ENCODE measurements around the gene AFP. TPM values are rescaled to one million over a fixed set of nuclear protein-coding genes. Genes with fewer than 3 reads are reported as not detected.

Gene AFP
- total and polyA plus RNA-seq, 9 of the 15 experiments (the other 6 are each of a cell fraction or from before 2014, with no cell fraction given) = 0.47 to 6.2 (median 3.0) TPM

DNA sequence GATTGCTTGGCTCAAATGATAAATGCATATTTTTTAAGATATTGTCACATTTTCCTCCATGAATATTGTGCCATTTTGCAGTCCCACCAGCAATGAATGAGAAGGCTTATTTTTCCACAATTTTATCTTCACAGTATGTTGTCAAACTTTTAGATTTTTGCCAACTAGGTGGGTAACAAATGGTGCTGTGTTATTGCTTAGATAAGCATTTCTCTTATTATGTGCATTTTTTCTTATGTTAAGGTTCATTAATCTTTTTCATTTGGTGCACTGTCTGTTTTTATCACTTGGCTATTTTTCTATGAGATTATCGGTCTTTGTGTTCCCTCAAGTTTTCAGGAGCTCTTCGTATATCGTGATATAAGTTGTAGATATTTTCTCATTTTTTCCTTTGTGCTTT is 32.1 kb downstream of the AFP start:
- no peaks in the 10 kb centered on the region for H4K20me1 ChIP-seq (replicated peaks; ENCODE audit: control insufficient read depth, insufficient read depth, low read length)
- H3K4me1 ChIP-seq (replicated peaks in 1 of 2; ENCODE audit: control insufficient read depth in 2 of 2, insufficient read depth in 2 of 2, low read length in 2 of 2) = no peaks in the 10 kb centered on the region
- TF ChIP-seq ZNF316 (IDR thresholded peaks at IDR 0.05) (peak; percentile 68; the same call in 1 of the 2 replicates), C11orf30 (IDR thresholded peaks at IDR 0.05; ENCODE audit: low read depth) (peak; percentile 55; the same call in 1 of the 2 replicates), MAFK (IDR thresholded peaks at IDR 0.05; ENCODE audit: low read length) (peak; percentile 57; the same call in 1 of the 2 replicates), MEF2A (IDR thresholded peaks at IDR 0.05; ENCODE audit: control insufficient read depth, low read depth, low read length) (no peak), ZNF830 (CRISPR knock-in tag; IDR thresholded peaks at IDR 0.05) (no peak), MAFF (IDR thresholded peaks at IDR 0.05; ENCODE audit: low read length) (peak; percentile 39; the same call in 1 of the 2 replicates)
- no peak overlapping the region for H3K9ac ChIP-seq (ENCODE audit: insufficient read depth in 1 of 2, low read depth in 2 of 2, low read length in 2 of 2)
- in situ Hi-C loops (cut with MboI) (no loop called here), intact Hi-C loops (cut with micrococcal nuclease) (no loop called here)
- DNase-seq (ENCODE audit: extremely low read depth in 1 of 4, low spot score in 3 of 4) (no peak), ATAC-seq (no peak), FAIRE-seq (no peak)
- H3K79me2 ChIP-seq (ENCODE audit: control insufficient read depth, insufficient read depth, low read length) = no peaks in the 10 kb centered on the region
- H3K27me3 ChIP-seq (ENCODE audit: control insufficient read depth in 2 of 2, insufficient read depth in 2 of 2, low read length in 2 of 2) = no peaks in the 10 kb centered on the region
- H3K4me3 ChIP-seq = no peak overlapping the region
- H3K9me3 ChIP-seq (replicated peaks; ENCODE audit: control insufficient read depth, insufficient read depth, low read depth, low read length) = no peaks in the 10 kb centered on the region
- H2AFZ ChIP-seq (ENCODE audit: low read depth, low read length) = no peak overlapping the region
- H3K27ac ChIP-seq (ENCODE audit: extremely low read depth, low read depth, low read length) = no peak overlapping the region
- H3K36me3 ChIP-seq (ENCODE audit: control insufficient read depth, insufficient read depth, low read length) = no peaks in the 10 kb centered on the region
- ChIA-PET CTCF (ENCODE audit: low intra/inter-chr PET ratio) (no interaction called here), POLR2A (interaction anchor here (1.3 kb wide), 1 partner anchor 18 kb away, joined by 3 read pairs; no protein-coding TSS in a partner anchor)
- no peak overlapping the region for H3K4me2 ChIP-seq (ENCODE audit: insufficient read depth, low read length)
- H3K9me1 ChIP-seq (ENCODE audit: control insufficient read depth, insufficient read depth, low read length) = no peaks in the 10 kb centered on the region
- WGBS (ENCODE audit: insufficient coverage, low coverage, missing lambda C conversion rate) = 34% methylated on average over 3 of the region's 3 CpGs
- no TSS peak for BruUV-seq (replicated peaks)

GRCh38 chr4:73470728-73471127 is 34.7 kb downstream of the AFP start:
- in situ Hi-C loops (cut with MboI) (no loop called here), intact Hi-C loops (cut with micrococcal nuclease) (no loop called here)
- Histone ChIP-seq H3K9me3 (replicated peaks; ENCODE audit: control insufficient read depth, insufficient read depth, low read depth, low read length) (no peaks in the 10 kb centered on the region), H3K36me3 (ENCODE audit: control insufficient read depth, insufficient read depth, low read length) (no peaks in the 10 kb centered on the region), H3K4me1 (replicated peaks in 1 of 2; ENCODE audit: control insufficient read depth in 2 of 2, insufficient read depth in 2 of 2, low read length in 2 of 2) (no peaks in the 10 kb centered on the region), H3K9ac (ENCODE audit: insufficient read depth in 1 of 2, low read depth in 2 of 2, low read length in 2 of 2) (no peak overlapping the region), H3K27ac (ENCODE audit: extremely low read depth, low read depth, low read length) (no peak overlapping the region), H4K20me1 (replicated peaks; ENCODE audit: control insufficient read depth, insufficient read depth, low read length) (no peaks in the 10 kb centered on the region), H3K4me2 (ENCODE audit: insufficient read depth, low read length) (no peak overlapping the region), H3K79me2 (ENCODE audit: control insufficient read depth, insufficient read depth, low read length) (no peaks in the 10 kb centered on the region), H3K27me3 (ENCODE audit: control insufficient read depth in 2 of 2, insufficient read depth in 2 of 2, low read length in 2 of 2) (no peaks in the 10 kb centered on the region), H3K4me3 (no peak overlapping the region), H3K9me1 (ENCODE audit: control insufficient read depth, insufficient read depth, low read length) (no peaks in the 10 kb centered on the region), H2AFZ (ENCODE audit: low read depth, low read length) (no peak overlapping the region)
- no peak for ATAC-seq
- ChIA-PET CTCF (ENCODE audit: low intra/inter-chr PET ratio) (no interaction called here), POLR2A (no interaction called here)
- no peak for DNase-seq (ENCODE audit: extremely low read depth in 1 of 4, low spot score in 3 of 4)
- TF ChIP-seq E2F3 (CRISPR knock-in tag; IDR thresholded peaks at IDR 0.05) (no peak), ZNF316 (IDR thresholded peaks at IDR 0.05) (peak; percentile 72), MAFG (tag; conservative IDR thresholded peaks at IDR 0.05) (peak; percentile 34; the same call in 1 of the 2 replicates), ZNF79 (CRISPR knock-in tag; IDR thresholded peaks at IDR 0.05; ENCODE audit: low read depth) (no peak), C11orf30 (IDR thresholded peaks at IDR 0.05; ENCODE audit: low read depth) (peak; percentile 62)
- 0% methylated on average over 1 of the region's 1 CpG for WGBS (ENCODE audit: insufficient coverage, low coverage, missing lambda C conversion rate)
- no peak for FAIRE-seq
- BruUV-seq (replicated peaks) = no TSS peak
